NCI-H146 treated with DMSO at 0.1 percent for 48 hours (cell line): ENCODE results near the gene GAB2.

Experiments used
- DNase-seq: peaks from one replicate; lab custom pipeline; 2025; ENCODE audit not compliant: unreplicated experiment; lab: John Stamatoyannopoulos, UW

GAB2 gene

GRCh38 chr11:78168539-78169477, 248.8 kb downstream of the GAB2 start:
- DNase-seq: no peak

GRCh38 chr11:78166855-78167469, 250.7 kb downstream of the GAB2 start:
- DNase-seq: no peak
